Nasal cavity respiratory epithelium epithelial cell of viscerocranial mucosa (primary cell): ENCODE measurements around the gene CYB5D1. TPM values are rescaled to one million over a fixed set of nuclear protein-coding genes. Genes with fewer than 3 reads are reported as not detected.

Experiments used
- total RNA-seq: library from RNA; depleted of rRNA; stranded (reverse); fragments of >200 nt; gene quantifications from 2 replicates; pipeline ENCODE4 v1.2.3, GENCODE V29; 2014

Gene CYB5D1
- 15.7 and 16.4 TPM in 2 replicates for total RNA-seq

GRCh38 chr17:7857713-7858521 lies at the start of gene CYB5D1:
Gene CYB5D1 (plus strand): TSS chr17:7858003. CDS start chr17:7858135, 132 bp downstream.

GRCh38 chr17:7833795-7834541 lies 23.8 kb upstream of the CYB5D1 start, which contains the start of gene KDM6B:
Gene KDM6B (plus strand): TSS chr17:7834217. CDS start chr17:7845555, 11,338 bp downstream.

GRCh38 chr17:7854851-7855659 lies 2.7 kb upstream of the CYB5D1 start, which contains the start of gene TMEM88:
Gene TMEM88 (plus strand): TSS chr17:7855066. CDS start chr17:7855075, 9 bp downstream.

GRCh38 chr17:7856811-7857712 lies 741 bp upstream of the CYB5D1 start, which contains the start of gene NAA38:
Gene NAA38 (minus strand): TSS chr17:7857559. CDS start chr17:7857463, 96 bp downstream.

GRCh38 chr17:7888184-7888920 lies 30.5 kb downstream of the CYB5D1 start, which contains the start of gene CHD3:
Gene CHD3 (plus strand): TSS chr17:7888789. CDS start chr17:7889001, 212 bp downstream.

Other genes with a start within 250 kb of the CYB5D1 start
- 39.1 and 51.3 TPM in 2 replicates for gene FXR2, start 243.1 kb upstream of the CYB5D1 start, total RNA-seq
- gene SAT2, start 230.2 kb upstream of the CYB5D1 start, total RNA-seq: 22.5 and 23.2 TPM in 2 replicates
- under 0.01 and 0.21 TPM in 2 replicates for gene SHBG, start 227.9 kb upstream of the CYB5D1 start, total RNA-seq
- not detected in 2 replicates for gene ATP1B2, start 207.1 kb upstream of the CYB5D1 start, total RNA-seq
- gene TP53, start 170.5 kb upstream of the CYB5D1 start, total RNA-seq: 26.7 and 40.1 TPM in 2 replicates
- 2.7 and 3.3 TPM in 2 replicates for gene WRAP53, start 169.5 kb upstream of the CYB5D1 start, total RNA-seq
- under 0.01 and 0.14 TPM in 2 replicates for gene EFNB3, start 152.8 kb upstream of the CYB5D1 start, total RNA-seq
- gene DNAH2, start 140.3 kb upstream of the CYB5D1 start, total RNA-seq: under 0.01 and 0.21 TPM in 2 replicates
- gene KDM6B, start 23.8 kb upstream of the CYB5D1 start, total RNA-seq: 5.5 and 35.3 TPM in 2 replicates
- under 0.01 and 0.85 TPM in 2 replicates for gene TMEM88, start 2.9 kb upstream of the CYB5D1 start, total RNA-seq
- gene NAA38, start 444 bp upstream of the CYB5D1 start, total RNA-seq: 18.2 and 27.3 TPM in 2 replicates
- 62.2 and 167 TPM in 2 replicates for gene CHD3, start 30.8 kb downstream of the CYB5D1 start, total RNA-seq
- gene RNF227, start 58.3 kb downstream of the CYB5D1 start, total RNA-seq: 12.6 and 15.2 TPM in 2 replicates
- gene KCNAB3, start 71.9 kb downstream of the CYB5D1 start, total RNA-seq: under 0.01 and 0.21 TPM in 2 replicates
- 26.7 and 47.7 TPM in 2 replicates for gene TRAPPC1, start 73.9 kb downstream of the CYB5D1 start, total RNA-seq
- gene CNTROB, start 74.2 kb downstream of the CYB5D1 start, total RNA-seq: 12.0 and 18.7 TPM in 2 replicates
- gene GUCY2D, start 144.6 kb downstream of the CYB5D1 start, total RNA-seq: 0.28 TPM in 1 of 2 replicates, not detected in the other
- 20.8 and 72.9 TPM in 2 replicates for gene ALOX15B, start 181.1 kb downstream of the CYB5D1 start, total RNA-seq
- 0.57 and 1.7 TPM in 2 replicates for gene ALOX12B, start 229.7 kb downstream of the CYB5D1 start, total RNA-seq